ENCODE results near the gene PON2. TPM values are rescaled to one million over a fixed set of nuclear protein-coding genes. Genes with fewer than 3 reads are reported as not detected.

The PON2 gene
- total RNA-seq, 2 donors from 2014 or later = 106 to 181 TPM

DNA sequence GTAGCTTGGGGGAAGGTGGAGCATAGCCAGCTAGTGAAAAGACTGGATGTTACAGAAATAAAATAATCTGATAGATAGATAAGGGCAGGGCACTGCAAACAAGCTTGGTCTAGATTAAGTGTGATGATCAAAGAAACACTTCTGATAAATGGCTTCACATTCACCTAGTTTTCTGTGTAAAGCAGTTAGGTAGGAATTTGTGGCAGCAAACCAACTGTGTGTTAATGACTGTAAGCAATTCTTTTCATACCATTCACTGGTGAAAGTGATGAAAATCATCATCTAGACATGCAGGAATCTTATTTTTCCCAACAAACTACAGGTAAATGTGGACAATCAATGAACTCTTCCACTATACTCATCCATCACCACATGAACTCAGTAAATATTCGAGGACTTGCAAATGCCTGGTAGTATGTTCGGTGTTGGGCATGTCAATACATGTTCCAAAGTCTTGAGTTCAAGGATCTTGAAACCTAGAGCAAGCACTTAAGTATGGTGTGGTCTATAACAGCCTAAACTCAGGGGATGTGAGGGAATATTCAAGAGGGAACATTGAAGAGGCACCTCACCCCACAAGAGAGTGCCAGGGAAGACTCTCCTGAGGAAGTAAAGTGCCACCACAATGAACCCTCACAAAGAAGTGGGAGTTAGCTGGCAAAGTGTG is 59.1 kb downstream of the PON2 start:
- ATAC-seq = no peak
- DNase-seq = no peak
- intact Hi-C loops (cut with DNase I, micrococcal nuclease) = no loop called here

DNA sequence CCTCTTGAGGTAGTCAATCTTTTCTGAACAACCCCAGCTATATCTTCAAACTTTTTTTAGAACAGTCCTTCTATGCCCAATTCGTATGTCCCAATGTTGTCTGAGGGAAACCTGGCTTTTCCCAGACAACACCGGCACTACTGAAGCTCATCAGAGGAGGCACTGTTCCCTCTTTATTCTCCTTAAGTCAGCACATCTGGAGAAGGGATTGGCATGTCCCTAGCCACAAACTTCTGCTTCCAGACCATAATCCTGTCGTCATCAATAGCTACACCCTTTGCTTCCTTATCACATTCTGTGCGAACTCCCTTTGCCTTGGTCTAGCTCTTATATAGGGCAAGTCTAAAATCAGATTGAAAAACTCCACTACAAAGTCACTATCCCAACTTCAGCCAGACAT is 61.5 kb downstream of the PON2 start:
- ATAC-seq (no peak), DNase-seq (no peak)
- intact Hi-C loops (cut with DNase I, micrococcal nuclease) = no loop called here

DNA sequence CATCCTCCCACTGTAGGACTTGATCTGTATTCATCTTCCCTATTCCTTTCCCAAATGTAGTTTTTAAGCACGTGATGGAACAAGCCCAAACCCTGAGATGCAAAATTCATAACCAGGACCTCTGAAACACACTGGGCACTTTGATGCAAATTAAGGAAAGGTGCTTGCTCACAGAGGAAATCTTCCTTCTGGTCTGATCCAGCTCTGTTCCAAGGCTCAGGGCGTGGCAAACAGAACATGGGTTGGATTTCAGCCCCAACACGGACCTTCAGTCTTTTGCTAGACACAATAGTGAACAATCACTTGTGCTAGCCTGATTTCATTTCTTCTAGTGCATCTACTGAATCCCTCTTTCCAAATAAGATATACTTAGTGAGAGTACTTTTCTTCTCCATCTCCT is 66.6 kb downstream of the PON2 start:
- no peak for ATAC-seq
- no peak for DNase-seq
- intact Hi-C loops (cut with DNase I, micrococcal nuclease) = no loop called here

DNA sequence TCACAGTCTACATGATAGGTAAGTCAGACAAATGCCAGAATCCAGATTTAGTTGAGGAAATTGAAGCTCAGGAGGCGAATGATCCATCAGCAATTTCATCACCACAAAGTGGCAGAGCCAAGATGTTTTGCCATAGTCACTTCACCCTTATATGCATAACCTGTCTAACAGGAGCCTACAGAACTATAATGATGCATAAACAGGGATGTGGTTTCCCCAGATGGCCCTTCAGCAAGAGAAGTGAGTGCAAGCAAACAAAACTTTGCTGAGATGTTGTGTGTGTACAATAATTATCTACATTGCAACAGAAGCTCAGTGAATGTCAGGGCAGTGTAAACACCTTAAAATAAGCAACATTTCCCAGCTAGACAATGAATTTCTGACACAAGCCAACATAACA is 67.2 kb downstream of the PON2 start:
- ATAC-seq (no peak), DNase-seq (no peak)
- intact Hi-C loops (cut with DNase I, micrococcal nuclease) = no loop called here

DNA sequence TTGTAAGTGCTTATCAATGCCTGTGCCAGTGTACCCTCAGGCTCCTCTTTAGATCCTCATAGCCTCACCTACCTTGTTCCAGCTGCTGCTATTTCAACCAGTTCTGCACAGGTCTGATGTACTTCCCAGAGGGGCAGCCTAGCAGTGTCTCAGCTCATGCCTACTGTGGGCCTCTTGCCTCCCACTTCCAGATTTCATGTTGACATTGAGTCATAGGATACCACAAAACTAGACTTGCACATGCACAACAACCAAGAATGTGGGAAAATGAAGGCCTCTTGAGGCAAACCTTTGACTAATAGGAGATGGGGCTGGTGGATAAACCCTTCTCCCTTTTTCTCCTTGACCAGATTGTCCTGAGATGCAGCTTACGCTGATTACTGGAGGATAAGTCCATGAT is 69.7 kb downstream of the PON2 start:
- no peak for ATAC-seq
- no peak for DNase-seq
- intact Hi-C loops (cut with DNase I, micrococcal nuclease) = no loop called here

DNA sequence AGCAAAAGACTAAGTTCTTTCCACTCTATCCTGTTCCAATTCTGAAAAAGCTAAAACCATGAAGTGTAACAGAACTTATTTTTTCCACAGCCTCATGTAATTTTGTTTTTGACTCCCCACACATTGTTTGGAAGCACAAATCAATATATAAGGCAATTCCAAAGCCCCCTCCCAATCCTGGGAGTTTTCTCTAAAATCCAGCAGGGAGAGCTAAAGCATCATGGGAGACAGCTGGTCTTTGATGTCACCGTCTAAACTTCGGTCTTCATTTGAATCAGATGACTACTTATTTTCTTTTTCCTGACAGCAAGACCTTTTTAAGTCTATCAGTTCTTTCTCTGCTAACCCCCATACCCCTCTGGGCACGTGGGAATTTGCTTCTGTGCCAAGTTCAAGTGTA is 77.2 kb downstream of the PON2 start:
- ATAC-seq (no peak), DNase-seq (no peak)
- intact Hi-C loops (cut with DNase I, micrococcal nuclease) = no loop called here

Other genes with a start within 250 kb of the PON2 start
- not detected for gene PON1, start 110.5 kb downstream of the PON2 start, total RNA-seq
- 1 to 10 TPM; 4.0 to 5.6 TPM for gene PON3, start 38.7 kb downstream of the PON2 start, total RNA-seq
- gene ASB4, start 50.9 kb upstream of the PON2 start, total RNA-seq = under 1 TPM; 0.40 to 0.56 TPM
- 100 to 1,000 TPM in 1 of 2 donors, 10 to 100 TPM in 1; 18.9 to 101 TPM for gene PDK4, start 161.5 kb upstream of the PON2 start, total RNA-seq